NCI-H2107 treated with DMSO at 0.1 percent for 48 hours (cell line): ENCODE measurements around the gene COL15A1.

Source experiments
- DNase-seq: peaks from one replicate; lab custom pipeline; 2025; ENCODE audit not compliant: unreplicated experiment; lab: John Stamatoyannopoulos, UW

COL15A1 gene

GRCh38 chr9:98915599-98915998, 28.1 kb upstream of the COL15A1 start:
- no peak for DNase-seq

- DNase-seq = no peak
These were observed 27.0 kb upstream of the COL15A1 start for GRCh38 chr9:98916660-98917059.

GRCh38 chr9:98917746-98918487, 25.8 kb upstream of the COL15A1 start:
- no peak for DNase-seq

GRCh38 chr9:98921732-98922131, 22.0 kb upstream of the COL15A1 start:
- no peak for DNase-seq

GRCh38 chr9:98922721-98923435, 20.8 kb upstream of the COL15A1 start:
- DNase-seq = no peak

GRCh38 chr9:98923451-98924123, 20.1 kb upstream of the COL15A1 start:
- no peak for DNase-seq

GRCh38 chr9:98924946-98925820, 18.5 kb upstream of the COL15A1 start:
- DNase-seq = no peak

GRCh38 chr9:98925956-98926355, 17.8 kb upstream of the COL15A1 start:
- DNase-seq = no peak

- no peak for DNase-seq
These were observed 16.0 kb upstream of the COL15A1 start for GRCh38 chr9:98927724-98928123.

GRCh38 chr9:98929071-98929470, 14.6 kb upstream of the COL15A1 start:
- DNase-seq = no peak

GRCh38 chr9:98929895-98930341, 13.8 kb upstream of the COL15A1 start:
- no peak for DNase-seq

- DNase-seq = no peak
These were observed 12.9 kb upstream of the COL15A1 start for GRCh38 chr9:98930792-98931191.

GRCh38 chr9:98931600-98932389, 11.9 kb upstream of the COL15A1 start:
- DNase-seq = no peak

- no peak for DNase-seq
These were observed 10.5 kb upstream of the COL15A1 start for GRCh38 chr9:98933185-98933584.

GRCh38 chr9:98933890-98934289, 9.8 kb upstream of the COL15A1 start:
- no peak for DNase-seq

GRCh38 chr9:98935071-98935505, 8.6 kb upstream of the COL15A1 start:
- no peak for DNase-seq

- DNase-seq = no peak
These were observed 3.4 kb upstream of the COL15A1 start for GRCh38 chr9:98940276-98940675.

GRCh38 chr9:98941946-98942523, 1.7 kb upstream of the COL15A1 start:
- no peak for DNase-seq

- DNase-seq = no peak
These were observed 613 bp upstream of the COL15A1 start for GRCh38 chr9:98942906-98943681.
